Neural cell (in vitro differentiated cells): ENCODE data around the gene TM9SF1. TPM values are rescaled to one million over a fixed set of nuclear protein-coding genes. Genes with fewer than 3 reads are reported as not detected.

ENCODE experiments used
- H2AFZ ChIP-seq: fragments of 200-600, 300-800 bp; sonication (generic), shearing (Covaris generic); 2 replicates; pipeline ENCODE4 v1.6.0; 2014; ENCODE audit warnings: low read depth, mild to moderate bottlenecking, antibody characterized with exemption, low read length, moderate library complexity
- H3F3A ChIP-seq: fragments of 200-600 bp; shearing (Covaris generic); 2 replicates; pipeline ENCODE4 v1.6.1; 2016; ENCODE audit warnings: mild to moderate bottlenecking, moderate library complexity, mixed read lengths, antibody characterized with exemption, low read length; ENCODE audit not compliant: insufficient read depth, poor library complexity, severe bottlenecking
- H3K27ac ChIP-seq: fragments of 200-600, 300-800 bp; sonication (generic), shearing (Covaris generic); 2 replicates; pipeline ENCODE4 v1.5.1; 2014; ENCODE audit warnings: mild to moderate bottlenecking, low read length, moderate library complexity
- H3K27me3 ChIP-seq: fragments of 300-800, 200-600 bp; sonication (generic), shearing (Covaris generic); 2 replicates; pipeline ENCODE4 v1.6.0; 2014; ENCODE audit warnings: mild to moderate bottlenecking, low read depth, low read length, moderate library complexity; ENCODE audit not compliant: insufficient read depth
- H3K36me3 ChIP-seq: fragments of 300-800, 200-600 bp; sonication (generic), shearing (Covaris generic); 2 replicates; pipeline ENCODE4 v1.5.1; 2014; ENCODE audit warnings: mild to moderate bottlenecking, antibody characterized with exemption, low read length, moderate library complexity; ENCODE audit not compliant: insufficient read depth
- H3K4me2 ChIP-seq: fragments of 300-800, 200-600 bp; sonication (generic), shearing (Covaris generic); 2 replicates; pipeline ENCODE4 v1.6.0; 2014; ENCODE audit warnings: mild to moderate bottlenecking, low read length
- H3K4me3 ChIP-seq: fragments of 300-800, 200-600 bp; sonication (generic), shearing (Covaris generic); 2 replicates; pipeline ENCODE4 v1.5.1; 2014; ENCODE audit warnings: mild to moderate bottlenecking, low read length, moderate library complexity
- H3K79me2 ChIP-seq: fragments of 200-600 bp; shearing (Covaris generic); replicated peaks from 2 replicates; pipeline ENCODE4 v1.6.0; 2014; ENCODE audit warnings: mild to moderate bottlenecking, low read length, moderate library complexity; ENCODE audit not compliant: insufficient read depth
- H3K9ac ChIP-seq: fragments of 300-800, 200-600 bp; sonication (generic), shearing (Covaris generic); 2 replicates; pipeline ENCODE4 v1.6.1; 2016; ENCODE audit warnings: mild to moderate bottlenecking, low read length, mixed read lengths
- H3K9me2 ChIP-seq: fragments of 200-600 bp; shearing (Covaris generic); 2 replicates; pipeline ENCODE4 v1.6.1; 2016; ENCODE audit warnings: mild to moderate bottlenecking, low read length, mixed read lengths; ENCODE audit not compliant: insufficient read depth
- H3K9me3 ChIP-seq: fragments of 200-600, 300-800 bp; sonication (generic), shearing (Covaris generic); 2 replicates; pipeline ENCODE4 v1.6.1; 2016; ENCODE audit warnings: mild to moderate bottlenecking, mixed run types, low read length, moderate library complexity, mixed read lengths
- H4K20me1 ChIP-seq: fragments of 200-600 bp; shearing (Covaris generic); 2 replicates; pipeline ENCODE4 v1.6.1; 2016; ENCODE audit warnings: mild to moderate bottlenecking, mixed run types; ENCODE audit not compliant: insufficient read depth
- EP300 ChIP-seq: fragments of 450-650 bp; conservative IDR thresholded peaks from 2 replicates; pipeline ENCODE4 v1.6.1; 2014; ENCODE audit warnings: antibody characterized with exemption, mild to moderate bottlenecking, moderate library complexity; ENCODE audit not compliant: poor library complexity, severe bottlenecking
- EZH2 ChIP-seq: fragments of 200-600, 300-800 bp; shearing (Covaris generic), sonication (generic); IDR thresholded peaks from 2 replicates; pipeline ENCODE4 v1.6.1; 2014; ENCODE audit warnings: antibody characterized with exemption, low read length, borderline replicate concordance, mild to moderate bottlenecking; ENCODE audit not compliant: insufficient read depth, poor library complexity, severe bottlenecking
- MXI1 ChIP-seq: fragments of 450-650 bp; conservative IDR thresholded peaks from 2 replicates; pipeline ENCODE4 v1.6.1; 2014; ENCODE audit warnings: antibody characterized with exemption, mild to moderate bottlenecking; ENCODE audit not compliant: poor library complexity, severe bottlenecking
- POLR2AphosphoS5 ChIP-seq: IDR thresholded peaks from 2 replicates; pipeline ENCODE4 v1.6.1; 2012
- RAD21 ChIP-seq: fragments of 450-650 bp; conservative IDR thresholded peaks from 2 replicates; pipeline ENCODE4 v1.6.1; 2014; ENCODE audit warnings: antibody characterized with exemption, mild to moderate bottlenecking, moderate library complexity
- SMC3 ChIP-seq: fragments of 450-650 bp; conservative IDR thresholded peaks from 2 replicates; pipeline ENCODE4 v1.6.1; 2014; ENCODE audit warnings: antibody characterized with exemption, mild to moderate bottlenecking, moderate library complexity; ENCODE audit not compliant: poor library complexity
- TAF1 ChIP-seq: IDR thresholded peaks from 2 replicates; pipeline ENCODE4 v1.6.1; 2012; ENCODE audit warnings: low read depth
- polyA plus RNA-seq: library from polyadenylated mRNA; depleted of rRNA; stranded (reverse); fragments of >200 nt; gene quantifications from 2 replicates; pipeline ENCODE4 v1.2.3, GENCODE V29; 2014
- TF ChIP-seq, protein P1 (sequence below): IDR thresholded peaks from 2 replicates; pipeline ENCODE4 v1.6.1; 2012; ENCODE audit warnings: borderline replicate concordance
- TF ChIP-seq, protein P2 (sequence below): fragments of 450-650 bp; IDR thresholded peaks from 2 replicates; pipeline ENCODE4 v1.5.1; 2014; ENCODE audit warnings: antibody characterized with exemption, mild to moderate bottlenecking, moderate library complexity; ENCODE audit not compliant: poor library complexity, severe bottlenecking

The TM9SF1 gene
- polyA plus RNA-seq, 1 donor from 2014 or later, result 25.1 TPM

DNA sequence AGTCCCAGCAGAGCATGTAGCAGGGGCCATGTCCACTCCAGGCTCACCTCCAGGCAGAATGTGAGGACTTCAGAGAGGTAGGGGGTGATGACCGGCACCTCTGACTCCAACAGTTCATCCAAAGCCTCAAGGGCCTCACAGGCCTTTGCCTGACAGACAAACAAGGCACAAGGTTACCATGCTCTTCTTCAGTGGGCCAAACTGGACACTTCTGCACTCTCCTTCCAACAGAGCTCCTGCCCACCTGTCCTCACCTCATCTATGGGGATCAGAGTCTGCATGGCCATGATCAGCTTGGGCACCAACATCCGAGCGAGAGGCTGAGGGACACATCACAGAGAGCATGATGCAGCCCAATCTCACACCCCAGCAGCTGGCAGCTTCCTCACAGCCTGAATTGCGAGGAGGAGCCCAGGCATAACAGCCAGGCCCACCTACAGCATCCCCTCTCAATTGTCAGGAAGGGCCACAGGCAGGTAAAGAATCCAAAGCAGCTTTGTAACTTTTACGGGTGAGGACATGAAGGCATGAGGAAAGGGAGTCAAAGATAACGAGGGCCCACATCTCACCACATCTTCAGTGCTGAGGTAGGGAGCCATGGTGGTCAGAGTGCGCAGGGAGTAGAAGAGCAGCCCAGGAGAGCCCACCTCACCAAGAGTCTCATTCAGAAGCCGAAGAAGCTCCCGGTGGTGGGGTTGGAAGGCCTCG is 8.3 kb downstream of the TM9SF1 start:
- Histone ChIP-seq H3K27ac (no peak overlapping the region), H3K36me3 (no peaks in the 10 kb centered on the region), H3K9ac (no peak overlapping the region)

DNA sequence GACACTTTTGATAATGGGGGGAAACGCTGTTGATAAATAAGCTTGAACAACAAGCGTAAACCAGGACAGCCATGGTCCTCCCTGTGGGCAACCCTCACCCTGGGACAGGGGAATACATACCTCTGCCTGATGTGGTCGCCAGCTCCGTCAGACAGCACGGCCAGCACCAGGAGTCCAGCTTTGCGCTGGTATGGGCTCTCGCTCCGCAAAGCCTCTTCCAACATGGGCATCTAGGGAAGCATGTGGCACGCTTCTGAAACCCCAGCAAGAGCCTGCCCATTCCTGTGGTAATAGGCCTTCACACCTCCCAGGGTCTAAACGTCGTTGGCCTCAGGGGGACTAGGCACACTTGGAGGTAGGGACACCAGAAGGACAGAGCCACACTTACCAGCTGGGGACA is 9.5 kb downstream of the TM9SF1 start:
- H3F3A ChIP-seq, result no peaks in the 10 kb centered on the region
- no peaks in the 10 kb centered on the region for H3K79me2 ChIP-seq
- no peaks in the 10 kb centered on the region for H3K9me2 ChIP-seq
- H4K20me1 ChIP-seq, result peaks cover 4% of the 10 kb centered on the region
- H3K9ac ChIP-seq, result no peak overlapping the region
- H3K4me2 ChIP-seq, result no peak overlapping the region
- no peak for TF ChIP-seq MXI1
- no peak for TF ChIP-seq SMC3
- no peak for TF ChIP-seq TAF1
- no peak for TF ChIP-seq EZH2
- no peak for TF ChIP-seq EP300
- TF ChIP-seq POLR2AphosphoS5, result no peak
- TF ChIP-seq, protein P1, sequence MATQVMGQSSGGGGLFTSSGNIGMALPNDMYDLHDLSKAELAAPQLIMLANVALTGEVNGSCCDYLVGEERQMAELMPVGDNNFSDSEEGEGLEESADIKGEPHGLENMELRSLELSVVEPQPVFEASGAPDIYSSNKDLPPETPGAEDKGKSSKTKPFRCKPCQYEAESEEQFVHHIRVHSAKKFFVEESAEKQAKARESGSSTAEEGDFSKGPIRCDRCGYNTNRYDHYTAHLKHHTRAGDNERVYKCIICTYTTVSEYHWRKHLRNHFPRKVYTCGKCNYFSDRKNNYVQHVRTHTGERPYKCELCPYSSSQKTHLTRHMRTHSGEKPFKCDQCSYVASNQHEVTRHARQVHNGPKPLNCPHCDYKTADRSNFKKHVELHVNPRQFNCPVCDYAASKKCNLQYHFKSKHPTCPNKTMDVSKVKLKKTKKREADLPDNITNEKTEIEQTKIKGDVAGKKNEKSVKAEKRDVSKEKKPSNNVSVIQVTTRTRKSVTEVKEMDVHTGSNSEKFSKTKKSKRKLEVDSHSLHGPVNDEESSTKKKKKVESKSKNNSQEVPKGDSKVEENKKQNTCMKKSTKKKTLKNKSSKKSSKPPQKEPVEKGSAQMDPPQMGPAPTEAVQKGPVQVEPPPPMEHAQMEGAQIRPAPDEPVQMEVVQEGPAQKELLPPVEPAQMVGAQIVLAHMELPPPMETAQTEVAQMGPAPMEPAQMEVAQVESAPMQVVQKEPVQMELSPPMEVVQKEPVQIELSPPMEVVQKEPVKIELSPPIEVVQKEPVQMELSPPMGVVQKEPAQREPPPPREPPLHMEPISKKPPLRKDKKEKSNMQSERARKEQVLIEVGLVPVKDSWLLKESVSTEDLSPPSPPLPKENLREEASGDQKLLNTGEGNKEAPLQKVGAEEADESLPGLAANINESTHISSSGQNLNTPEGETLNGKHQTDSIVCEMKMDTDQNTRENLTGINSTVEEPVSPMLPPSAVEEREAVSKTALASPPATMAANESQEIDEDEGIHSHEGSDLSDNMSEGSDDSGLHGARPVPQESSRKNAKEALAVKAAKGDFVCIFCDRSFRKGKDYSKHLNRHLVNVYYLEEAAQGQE, result no peak
- TF ChIP-seq, protein P2, sequence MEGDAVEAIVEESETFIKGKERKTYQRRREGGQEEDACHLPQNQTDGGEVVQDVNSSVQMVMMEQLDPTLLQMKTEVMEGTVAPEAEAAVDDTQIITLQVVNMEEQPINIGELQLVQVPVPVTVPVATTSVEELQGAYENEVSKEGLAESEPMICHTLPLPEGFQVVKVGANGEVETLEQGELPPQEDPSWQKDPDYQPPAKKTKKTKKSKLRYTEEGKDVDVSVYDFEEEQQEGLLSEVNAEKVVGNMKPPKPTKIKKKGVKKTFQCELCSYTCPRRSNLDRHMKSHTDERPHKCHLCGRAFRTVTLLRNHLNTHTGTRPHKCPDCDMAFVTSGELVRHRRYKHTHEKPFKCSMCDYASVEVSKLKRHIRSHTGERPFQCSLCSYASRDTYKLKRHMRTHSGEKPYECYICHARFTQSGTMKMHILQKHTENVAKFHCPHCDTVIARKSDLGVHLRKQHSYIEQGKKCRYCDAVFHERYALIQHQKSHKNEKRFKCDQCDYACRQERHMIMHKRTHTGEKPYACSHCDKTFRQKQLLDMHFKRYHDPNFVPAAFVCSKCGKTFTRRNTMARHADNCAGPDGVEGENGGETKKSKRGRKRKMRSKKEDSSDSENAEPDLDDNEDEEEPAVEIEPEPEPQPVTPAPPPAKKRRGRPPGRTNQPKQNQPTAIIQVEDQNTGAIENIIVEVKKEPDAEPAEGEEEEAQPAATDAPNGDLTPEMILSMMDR, result no peak
- no peak for TF ChIP-seq RAD21
- no peak overlapping the region for H3K4me3 ChIP-seq
- H3K9me3 ChIP-seq, result no peaks in the 10 kb centered on the region
- no peak overlapping the region for H3K27ac ChIP-seq
- no peak overlapping the region for H2AFZ ChIP-seq
- H3K27me3 ChIP-seq, result no peaks in the 10 kb centered on the region
- no peaks in the 10 kb centered on the region for H3K36me3 ChIP-seq

More for the DNA sequence above, 8.3 kb downstream of the TM9SF1 start:
- H3F3A ChIP-seq, result no peaks in the 10 kb centered on the region
- no peak overlapping the region for H3K4me2 ChIP-seq
- peaks cover 3% of the 10 kb centered on the region for H3K79me2 ChIP-seq
- H3K4me3 ChIP-seq, result peak overlapping the region; percentile 92
- H3K9me2 ChIP-seq, result no peaks in the 10 kb centered on the region
- no peak overlapping the region for H2AFZ ChIP-seq
- no peaks in the 10 kb centered on the region for H3K27me3 ChIP-seq
- no peaks in the 10 kb centered on the region for H3K9me3 ChIP-seq
- TF ChIP-seq MXI1, result no peak
- TF ChIP-seq, protein P2, result no peak
- no peak for TF ChIP-seq SMC3
- no peak for TF ChIP-seq POLR2AphosphoS5
- no peak for TF ChIP-seq RAD21
- TF ChIP-seq EZH2, result no peak
- no peak for TF ChIP-seq EP300
- TF ChIP-seq, protein P1, result no peak
- no peak for TF ChIP-seq TAF1
- H4K20me1 ChIP-seq, result peaks cover 4% of the 10 kb centered on the region
